Suppressor macrophage treated with lipopolysaccharide for 1 hour (primary cell): ENCODE results near the gene SLC35D2.

Source experiments
- DNase-seq, 3 donors: peaks; one replicate each; pipeline ENCODE4 v3.0.0-alpha.2; 2020 to 2022

Gene SLC35D2

DNA sequence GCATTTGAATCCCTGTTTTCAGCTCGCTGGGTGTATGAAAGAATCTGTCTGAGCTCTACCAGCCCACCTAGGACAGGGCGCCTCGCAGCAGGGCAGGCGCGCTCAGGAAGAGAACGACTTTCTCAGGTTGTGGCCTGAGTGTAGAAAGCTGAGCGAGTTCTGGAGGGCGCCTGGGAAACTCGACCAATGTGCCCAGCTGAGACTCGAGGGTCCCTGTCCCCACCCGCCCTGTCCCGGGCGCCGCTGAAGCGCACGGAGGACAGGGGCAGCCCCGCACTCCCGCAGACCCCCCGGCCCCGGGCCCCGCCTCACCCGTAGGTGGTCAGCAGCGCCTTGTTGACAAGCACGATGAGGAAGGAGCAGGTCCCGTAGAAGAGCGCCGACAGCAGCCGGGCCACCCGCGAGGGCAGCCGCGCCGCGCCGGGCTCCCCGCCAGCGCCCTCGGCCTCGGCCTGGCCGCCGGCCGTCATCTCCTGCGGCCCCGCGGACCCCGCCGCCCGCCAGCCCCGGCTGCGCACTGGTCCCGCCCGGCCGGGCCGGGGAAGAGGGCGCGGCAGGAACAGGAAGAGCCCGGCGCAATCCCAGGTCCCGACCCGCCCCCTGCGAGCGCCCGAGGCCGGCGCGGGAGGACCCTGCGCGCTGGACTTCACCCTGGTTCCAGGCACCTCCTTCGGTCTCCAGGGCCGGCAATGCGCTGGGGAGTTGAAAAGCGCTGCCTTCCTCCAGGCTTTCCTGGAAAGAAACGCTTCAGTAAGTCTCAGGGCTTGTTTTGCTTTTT is at the start of gene SLC35D2:
Gene SLC35D2 (minus strand): TSS at position 547 of the 778 bp plus-strand sequence. CDS start 77 bp downstream, at position 470.
- DNase-seq, result peak; percentile 75 to 91 (median 82)

DNA sequence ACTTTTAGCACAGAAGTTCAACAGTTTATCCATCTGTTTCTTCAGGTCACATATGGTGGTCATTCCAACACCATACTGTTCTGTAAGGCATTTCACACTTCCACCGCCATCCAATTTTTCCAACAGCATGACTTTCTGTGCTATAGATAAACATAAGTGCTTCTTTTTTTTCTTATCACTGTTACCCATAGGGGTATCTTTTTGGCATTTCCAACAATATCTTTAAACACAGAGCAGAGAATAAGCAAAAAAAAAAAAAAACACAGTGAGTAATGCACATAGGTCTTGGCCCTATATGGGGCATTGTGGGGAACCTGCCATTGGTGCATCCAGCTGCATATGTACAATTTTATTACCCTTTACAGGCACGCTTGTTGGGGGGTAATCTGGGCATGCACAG is 46.9 kb upstream of the SLC35D2 start:
- no peak for DNase-seq

DNA sequence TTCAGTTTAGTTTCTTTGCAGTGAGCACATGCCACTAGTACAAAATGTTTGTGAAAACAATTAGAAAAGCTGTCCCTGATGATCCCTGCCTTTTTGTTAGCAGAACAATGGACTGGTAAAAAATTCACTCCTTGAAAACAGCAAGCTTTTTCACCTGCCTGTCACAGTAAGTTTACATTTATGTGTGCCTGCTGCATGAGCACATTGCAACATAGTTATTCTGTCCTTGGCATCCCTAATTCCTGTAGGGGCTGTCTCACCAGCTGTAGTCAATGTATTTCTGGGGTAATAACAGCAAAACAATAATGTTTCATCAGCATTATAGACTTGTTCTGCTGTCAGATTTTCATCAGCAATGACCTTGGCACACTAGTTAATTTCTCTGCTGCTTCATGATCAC is 46.2 kb upstream of the SLC35D2 start:
- DNase-seq, result no peak

DNA sequence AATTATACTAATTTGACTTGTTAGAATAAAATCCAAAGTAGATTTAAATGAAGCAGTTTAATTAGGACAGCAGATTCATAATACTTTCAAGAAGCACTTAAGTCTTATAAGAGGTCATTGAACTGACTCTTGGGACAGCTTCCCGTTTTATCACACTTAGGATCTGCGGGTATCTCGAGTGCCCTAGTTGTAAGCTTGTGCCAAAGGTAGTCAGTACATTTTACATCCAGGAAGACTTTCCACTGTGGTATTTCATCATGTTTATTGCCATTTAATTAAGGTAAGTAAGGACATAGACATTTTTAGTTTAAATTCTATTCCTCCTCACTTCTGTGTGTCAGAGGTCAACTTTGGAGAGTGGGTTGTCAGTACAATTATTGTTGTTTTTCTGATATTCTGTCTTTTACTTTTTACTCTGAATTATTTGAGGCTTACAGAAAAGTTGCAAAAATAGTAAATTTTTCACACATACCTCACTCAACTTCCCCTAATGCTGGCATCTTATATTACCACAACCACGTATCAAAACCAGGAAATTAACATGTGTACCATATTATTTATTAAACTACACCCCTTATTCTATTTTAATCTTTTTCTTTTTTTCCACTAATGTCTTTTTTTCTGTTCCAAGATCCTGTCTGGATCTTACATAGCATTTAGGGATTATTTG is 42.1 kb upstream of the SLC35D2 start:
- no peak for DNase-seq

DNA sequence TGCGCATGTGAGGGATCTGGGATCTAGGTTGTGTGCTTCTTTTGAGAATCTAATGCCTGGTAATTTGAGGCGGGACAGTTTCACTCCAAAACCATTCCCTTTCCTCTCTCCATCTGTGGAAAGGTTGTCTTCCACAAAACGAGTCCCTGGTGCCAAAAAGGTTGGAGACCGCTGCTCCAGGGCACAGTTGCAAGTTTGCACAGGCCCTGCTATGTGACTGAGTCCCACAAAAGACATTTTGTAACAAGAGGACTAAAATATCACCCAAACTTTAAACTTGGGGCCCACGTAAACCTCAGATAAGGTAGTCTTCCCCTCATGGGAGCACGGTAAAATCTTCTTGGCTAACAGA is 40.5 kb upstream of the SLC35D2 start:
- DNase-seq, result no peak

DNA sequence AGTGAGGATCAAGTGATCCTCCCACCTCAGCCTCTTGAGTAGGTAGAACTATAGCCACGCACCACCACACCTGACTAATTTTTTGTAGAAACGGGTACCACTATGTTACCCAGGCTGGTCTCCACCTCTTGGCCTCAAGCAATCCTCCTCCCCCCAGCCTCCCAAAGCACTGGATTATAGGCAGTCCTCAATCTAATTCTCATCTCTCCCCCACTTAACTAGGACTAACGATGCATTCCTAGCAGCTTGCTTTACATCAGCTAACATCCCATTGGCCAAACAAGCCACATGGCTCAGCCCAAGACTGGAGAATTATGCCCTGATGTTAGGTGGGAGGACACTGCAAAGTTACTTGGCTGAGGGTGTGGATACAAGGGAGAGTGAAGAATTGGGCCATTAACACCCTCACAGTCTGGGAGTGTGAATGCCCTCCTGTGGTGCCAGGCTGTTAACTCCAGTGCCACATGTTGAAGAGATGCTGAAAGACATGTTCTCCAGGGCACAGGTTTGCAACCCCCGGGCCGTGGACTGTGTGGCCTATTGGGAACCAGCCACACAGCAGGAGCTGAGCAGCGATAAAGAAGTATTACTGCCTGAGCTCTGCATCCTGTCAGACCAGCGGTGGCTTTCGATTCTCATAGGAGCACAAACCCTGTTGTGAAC is 39.9 kb upstream of the SLC35D2 start:
- DNase-seq, result no peak

DNA sequence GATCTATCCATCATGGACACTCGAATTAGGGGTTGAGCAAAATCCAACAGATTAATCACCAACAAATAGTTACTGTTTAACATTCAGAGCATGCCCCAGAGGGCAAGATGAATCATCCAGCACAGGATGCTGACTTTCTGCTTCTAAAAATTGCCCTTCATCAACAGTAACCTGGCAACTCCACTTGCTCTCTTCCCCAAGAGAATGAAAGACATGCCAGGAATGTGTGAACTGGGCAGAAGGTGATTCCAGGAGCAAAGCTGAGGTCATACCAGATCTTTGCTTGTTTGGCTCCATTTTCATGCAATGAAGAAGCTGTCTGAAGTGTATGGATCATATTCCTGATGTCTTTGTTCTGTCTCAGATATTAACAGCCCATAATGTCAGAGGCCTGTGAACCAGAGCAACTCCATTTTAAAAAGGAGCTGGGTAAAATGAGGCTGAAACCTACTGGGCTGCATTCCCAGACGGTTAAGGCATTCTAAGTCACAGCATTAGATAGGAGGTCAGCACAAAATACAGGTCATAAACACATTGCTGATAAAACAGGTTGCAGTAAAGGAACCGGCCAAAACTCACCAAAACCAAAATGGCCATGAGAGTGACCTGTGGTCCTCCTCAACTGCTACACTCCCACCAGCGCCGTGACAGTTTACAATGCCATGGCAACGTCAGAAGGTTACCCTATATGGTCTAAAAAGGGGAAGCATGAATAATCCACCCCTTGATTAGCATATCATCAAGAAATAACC is 37.1 kb upstream of the SLC35D2 start:
- peak; percentile 63 to 81 (median 74) for DNase-seq

DNA sequence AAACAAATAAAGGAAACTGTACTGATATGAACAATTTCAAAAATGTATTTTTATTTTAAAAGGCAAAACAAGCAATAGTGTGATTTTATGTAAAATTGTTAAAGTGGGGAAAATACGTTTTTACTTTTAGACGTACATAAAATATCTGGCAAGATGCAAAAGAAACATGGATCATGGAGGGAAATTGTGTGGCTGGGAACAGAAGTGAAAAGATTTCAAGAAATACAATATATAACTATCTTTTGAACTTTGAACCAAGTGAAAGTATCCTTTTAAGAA is 36.1 kb upstream of the SLC35D2 start:
- DNase-seq, result peak in 1 of 3 donors; percentile 4

DNA sequence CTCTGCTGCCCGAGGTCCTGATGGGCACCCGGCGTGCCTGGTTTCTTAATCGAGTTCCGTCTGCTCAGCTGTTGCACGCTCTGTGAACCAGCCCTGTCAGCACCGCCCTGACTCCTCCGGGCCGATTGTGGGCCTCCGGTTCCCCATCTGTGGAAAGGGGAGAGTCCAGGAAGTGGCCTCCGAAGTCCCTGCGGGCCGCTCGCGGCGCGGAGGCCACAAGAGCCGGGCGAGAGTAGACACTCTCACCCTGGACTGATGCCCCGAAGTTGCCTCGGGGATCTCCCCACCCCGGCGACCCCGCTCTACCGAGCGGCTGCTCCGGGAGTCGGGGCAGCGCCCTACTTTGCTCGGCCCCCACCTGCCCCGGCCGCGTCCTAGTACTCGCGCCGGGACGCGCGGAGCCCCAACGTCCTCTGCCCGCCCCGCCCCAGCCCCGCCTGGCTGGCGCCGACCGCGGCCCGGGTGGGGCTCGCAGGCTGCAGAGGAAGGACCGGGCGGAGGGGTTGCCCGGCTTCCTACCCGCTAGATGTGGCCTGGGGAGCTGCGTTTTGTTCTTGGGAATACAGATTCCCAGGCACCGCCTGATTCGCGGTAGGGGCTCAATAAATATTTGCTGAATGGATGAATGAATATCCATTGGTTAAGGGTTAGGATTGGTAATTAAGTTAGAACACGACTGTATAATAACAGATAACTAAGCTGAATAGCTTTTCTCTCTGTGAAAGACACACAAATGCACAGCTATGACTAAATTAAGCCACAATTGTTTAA is 35.6 kb upstream of the SLC35D2 start:
- peak; percentile 85 to 92 (median 85) for DNase-seq

DNA sequence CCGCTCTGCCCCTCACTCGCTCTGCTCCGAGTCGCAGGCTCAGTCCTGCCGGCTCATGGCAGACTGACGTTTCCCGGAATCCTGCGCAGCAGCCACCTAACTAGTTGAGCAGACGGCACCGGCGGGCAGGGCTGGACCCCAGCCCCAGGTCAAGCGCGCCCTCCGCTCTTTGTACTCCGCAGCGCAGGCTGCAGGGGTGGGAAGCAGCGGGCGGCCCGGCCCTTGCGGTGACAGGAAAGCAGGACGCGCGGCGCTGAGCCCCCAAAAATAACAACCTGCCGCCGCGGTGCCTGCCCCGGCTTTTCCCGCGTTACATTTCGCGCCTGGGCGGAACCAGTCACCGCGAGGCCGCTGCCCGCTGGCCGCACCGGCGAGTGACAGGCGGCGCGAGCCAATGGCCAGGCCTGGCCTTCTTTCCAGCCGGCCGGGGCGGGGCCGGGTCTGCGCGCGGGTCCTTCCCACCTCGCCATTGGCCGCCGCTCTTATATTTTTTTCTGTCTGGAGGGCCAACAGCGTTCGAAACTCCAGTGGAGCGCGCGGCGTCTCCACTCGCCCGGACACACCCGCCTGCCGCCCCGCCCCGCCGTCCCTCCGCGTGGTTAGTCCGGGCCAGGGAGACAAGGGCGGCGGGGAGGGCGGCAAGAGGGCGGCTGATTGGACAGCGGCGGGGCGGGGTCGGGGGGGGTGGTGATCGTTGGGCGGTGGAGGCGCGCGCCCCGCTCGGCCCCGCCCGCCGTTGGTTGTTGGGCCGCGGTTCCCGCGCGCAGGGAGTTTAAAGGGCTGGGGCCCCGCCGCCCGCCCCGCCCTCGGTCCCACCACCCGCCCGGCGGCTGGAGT is 34.8 kb upstream of the SLC35D2 start, which contains the start of gene ZNF367:
Gene ZNF367 (minus strand): TSS at position 288 of the 837 bp plus-strand sequence. CDS start 338 bp downstream, outside the sequence.
- DNase-seq, result peak; percentile 97 to 99 (median 98)

DNA sequence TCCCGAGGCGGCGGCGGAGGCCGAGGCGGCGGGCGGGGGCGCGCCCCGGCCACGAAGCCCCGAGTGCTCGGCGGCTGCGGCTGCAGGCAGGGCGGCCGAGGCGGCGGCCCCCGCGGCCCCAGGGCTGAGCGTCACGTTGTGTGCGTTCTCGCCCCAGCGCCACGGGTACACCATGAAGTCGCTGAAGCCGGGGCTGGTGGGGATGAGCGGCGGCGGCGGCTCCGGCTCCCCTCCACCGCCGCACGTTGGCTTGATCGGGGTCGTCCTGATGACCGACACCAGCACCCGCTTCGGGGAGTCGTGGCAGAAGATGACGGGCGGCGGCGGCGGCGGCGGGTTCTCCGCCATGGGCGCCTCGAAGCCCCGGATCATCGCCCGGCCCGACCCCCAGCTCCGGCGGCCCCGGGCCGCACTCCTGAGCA is 34.2 kb upstream of the SLC35D2 start:
- peak in 2 of 3 donors; percentile 7 to 21 for DNase-seq

DNA sequence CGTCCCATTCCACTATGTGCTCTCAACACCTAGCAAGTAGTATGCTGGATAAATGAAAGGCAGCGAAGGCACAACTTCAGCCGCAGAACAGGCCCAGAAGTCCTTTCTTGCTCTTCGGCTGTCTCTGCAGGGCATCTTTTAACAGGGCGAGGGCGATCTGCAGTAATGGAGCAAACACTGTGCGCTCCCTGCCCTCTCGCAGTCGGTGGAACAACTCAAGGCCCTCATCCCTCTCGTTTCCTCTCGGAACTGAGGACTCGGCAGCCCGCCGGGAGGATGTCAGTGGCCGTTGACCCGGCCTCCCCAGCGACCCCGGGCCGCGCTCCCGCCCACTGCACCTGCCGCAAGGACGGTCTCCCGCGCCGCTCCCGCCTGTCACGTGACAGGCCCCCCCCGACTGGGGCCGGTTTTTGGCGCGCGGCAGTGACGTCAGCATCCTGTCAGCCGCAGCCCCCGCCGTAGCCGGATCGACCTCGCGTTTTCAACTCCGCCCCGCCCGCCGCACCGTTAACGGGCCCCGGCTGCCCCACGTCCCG is 33.6 kb upstream of the SLC35D2 start:
- peak; percentile 81 to 95 (median 93) for DNase-seq

DNA sequence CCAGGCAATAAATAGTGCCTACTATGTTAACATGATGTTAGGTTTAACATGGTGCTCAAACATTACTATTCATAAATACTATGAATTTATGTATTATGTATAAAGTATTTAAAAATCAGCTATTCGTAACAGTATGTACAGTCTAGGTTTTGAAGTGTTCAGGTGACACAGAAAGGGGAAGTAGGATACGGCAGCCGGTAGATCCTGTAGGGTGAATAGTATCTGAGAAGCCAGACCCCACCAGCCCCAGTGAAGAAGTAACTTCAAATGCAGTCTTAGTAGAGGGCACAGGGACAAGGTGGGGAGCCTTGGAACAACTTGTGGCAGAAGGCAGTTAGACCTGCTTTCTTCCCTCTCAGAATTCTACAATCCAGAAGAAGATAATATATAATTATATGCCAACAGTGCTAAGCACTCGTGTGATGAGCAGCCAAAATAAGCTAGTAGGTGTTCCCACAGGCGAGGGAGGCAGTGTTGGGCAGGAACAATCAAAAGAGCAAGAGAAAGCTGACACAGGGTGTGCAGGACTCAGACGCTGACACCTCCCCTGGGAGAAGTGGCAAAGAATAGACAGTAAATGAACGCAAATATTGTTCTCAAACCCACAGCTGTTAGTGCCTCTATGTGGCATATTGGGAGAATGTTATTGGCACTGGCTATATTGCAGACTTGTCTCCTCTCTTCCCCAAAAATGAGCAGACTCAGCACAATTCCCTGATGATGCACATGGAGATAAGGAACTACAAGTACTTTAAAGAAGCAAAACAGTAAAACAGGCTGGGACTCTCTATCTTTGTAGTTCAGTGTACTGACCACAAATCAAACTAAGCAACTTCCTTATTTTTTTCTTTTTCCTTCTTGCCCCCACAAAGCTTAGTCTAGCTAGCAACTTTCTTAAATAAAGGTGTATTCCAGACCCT is 30.1 kb upstream of the SLC35D2 start:
- peak; percentile 59 to 78 (median 61) for DNase-seq

DNA sequence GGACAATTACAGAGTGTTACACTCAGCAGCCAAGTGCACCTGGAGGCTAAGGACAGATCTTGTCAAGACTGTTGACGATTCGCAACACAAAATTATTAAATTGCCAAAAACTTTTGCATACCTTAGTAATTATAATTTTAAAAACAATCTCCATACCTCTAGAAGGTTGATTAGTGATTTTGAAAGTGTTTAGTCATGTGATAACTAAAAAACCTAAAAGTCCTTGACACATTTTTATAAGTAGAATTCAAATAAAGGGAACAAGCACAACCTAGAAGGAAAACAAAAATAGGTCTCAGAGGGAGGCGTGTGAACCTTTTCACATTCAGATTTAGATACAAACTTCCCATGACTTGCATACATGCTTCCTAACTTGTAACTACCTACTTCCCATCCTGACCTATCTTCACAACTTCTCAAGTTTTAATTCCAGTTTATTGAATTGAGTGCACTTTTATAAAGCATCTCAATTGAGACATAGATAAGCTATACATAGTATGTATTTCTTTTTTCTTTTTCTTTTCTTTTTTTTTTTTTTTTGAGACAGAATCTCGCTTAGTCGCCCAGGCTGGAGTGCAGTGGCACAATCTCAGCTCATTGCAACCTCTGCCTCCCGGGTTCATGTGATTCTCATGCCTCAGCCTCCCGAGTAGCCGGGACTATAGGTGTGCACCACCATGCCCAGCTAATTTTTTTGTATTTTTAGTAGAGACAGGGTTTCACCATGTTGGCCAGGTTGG is 28.8 kb upstream of the SLC35D2 start:
- DNase-seq, result no peak

DNA sequence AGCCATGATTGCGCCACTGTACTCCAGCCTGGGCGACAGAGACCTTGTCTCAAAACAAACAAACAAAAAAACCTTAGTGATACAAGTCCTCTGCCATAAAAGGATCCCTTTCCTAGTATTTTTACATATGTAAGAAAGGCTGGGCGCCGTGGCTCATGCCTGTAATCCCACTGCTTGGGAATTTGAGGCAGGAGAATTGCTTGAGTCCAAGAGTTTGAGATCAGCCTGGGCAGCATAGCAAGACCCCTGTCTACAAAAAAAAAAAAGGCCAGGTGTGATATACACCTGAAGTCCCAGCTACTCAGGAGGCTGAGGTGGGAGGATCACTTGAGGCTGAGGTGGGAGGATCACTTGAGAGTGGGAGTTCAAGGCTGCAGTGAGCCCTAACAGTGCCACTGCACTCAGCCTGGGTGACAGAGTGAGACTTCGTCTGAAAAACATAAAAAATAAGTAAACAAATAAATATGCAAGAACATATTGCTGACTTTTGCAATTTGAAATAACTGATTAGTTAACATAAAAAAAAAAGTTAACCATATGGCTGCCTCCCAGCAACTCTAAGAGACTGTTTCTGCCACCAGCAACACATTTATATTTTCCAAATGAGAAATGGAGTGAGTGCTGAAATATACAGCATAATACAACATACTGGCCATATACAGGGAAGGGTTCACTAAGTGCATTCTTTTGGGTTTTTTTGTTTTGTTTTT is 27.8 kb upstream of the SLC35D2 start:
- no peak for DNase-seq

DNA sequence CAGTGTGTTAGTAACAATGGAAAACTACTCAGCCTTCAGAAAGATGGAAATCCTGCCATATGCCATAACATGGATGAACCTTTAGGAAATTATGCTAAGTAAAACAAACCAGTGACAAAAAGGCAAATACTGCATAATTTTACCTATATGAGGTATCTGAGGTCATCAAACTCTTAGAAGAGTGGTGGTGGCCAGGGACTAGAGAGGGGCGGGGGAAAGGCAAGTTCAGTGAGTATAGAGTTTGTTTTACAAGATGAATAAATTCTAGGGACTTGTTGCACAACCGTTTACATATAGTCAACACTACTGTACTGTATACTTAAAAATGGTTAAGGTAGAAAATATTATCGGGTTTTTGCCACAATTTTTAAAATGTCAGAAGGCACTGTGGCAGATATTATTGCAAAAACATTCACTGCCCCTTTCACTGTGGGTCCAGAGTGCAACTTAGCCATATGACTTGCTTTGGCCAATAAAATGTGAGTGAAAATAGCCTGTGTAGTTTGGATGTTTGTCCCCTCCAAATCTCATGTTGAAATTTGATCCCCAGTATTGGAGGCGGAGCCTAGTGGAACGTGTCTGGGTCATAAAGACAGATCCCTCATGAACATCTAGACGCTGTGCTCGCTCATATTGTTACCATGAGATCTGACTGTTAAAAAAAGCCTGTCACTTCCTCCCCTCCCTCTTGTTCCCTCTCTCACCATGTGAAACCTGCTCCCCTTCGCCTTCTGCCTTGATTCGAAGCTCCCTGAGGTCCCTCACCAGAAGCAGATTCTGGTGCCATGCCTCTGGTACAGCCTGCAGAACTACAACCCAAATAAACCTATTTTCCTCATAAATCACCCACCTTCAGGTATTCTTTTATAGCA is 25.1 kb upstream of the SLC35D2 start:
- DNase-seq, result no peak

DNA sequence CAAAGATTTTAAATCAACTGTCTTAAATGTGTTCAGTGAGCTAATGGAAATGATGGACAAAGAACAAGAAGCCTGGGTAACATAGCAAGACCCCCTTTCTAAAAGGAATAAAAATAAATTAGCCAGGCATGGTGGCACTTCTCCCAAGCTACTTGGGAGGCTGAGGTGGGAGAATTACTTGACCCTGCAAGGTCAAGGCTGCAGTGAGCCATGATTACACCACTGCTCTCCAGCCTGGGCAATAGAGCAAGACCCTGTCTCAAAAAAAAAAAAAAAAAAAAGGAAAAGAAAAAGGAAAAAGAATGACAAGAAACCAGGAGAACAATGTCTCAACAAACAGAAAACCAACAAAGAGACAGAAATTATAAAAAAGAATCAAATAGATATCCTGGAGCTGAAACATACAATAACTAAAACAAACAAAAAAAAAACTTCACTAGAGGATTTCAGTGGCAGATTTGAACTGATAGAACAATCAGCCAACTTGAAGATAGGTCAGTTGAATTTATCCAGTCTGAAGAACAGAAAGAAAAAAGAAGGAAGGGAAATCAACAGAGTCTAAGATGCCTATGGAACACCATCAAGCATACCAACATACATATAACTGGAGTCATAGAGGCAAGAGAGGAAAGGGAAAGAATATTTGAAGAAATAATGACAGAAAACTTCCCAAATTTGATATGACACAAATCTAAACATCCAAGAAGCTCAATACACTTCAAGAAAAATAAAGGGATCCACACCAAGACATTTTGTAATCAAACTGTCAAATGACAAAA is 16.8 kb upstream of the SLC35D2 start:
- no peak for DNase-seq
